ENCODE results near the gene SLC12A6. TPM values are rescaled to one million over a fixed set of nuclear protein-coding genes. Genes with fewer than 3 reads are reported as not detected.

SLC12A6 gene
- total RNA-seq, 4 donors from 2014 or later = 26.9 to 36.9 (median 32.6) TPM

- TF ChIP-seq, protein P1, sequence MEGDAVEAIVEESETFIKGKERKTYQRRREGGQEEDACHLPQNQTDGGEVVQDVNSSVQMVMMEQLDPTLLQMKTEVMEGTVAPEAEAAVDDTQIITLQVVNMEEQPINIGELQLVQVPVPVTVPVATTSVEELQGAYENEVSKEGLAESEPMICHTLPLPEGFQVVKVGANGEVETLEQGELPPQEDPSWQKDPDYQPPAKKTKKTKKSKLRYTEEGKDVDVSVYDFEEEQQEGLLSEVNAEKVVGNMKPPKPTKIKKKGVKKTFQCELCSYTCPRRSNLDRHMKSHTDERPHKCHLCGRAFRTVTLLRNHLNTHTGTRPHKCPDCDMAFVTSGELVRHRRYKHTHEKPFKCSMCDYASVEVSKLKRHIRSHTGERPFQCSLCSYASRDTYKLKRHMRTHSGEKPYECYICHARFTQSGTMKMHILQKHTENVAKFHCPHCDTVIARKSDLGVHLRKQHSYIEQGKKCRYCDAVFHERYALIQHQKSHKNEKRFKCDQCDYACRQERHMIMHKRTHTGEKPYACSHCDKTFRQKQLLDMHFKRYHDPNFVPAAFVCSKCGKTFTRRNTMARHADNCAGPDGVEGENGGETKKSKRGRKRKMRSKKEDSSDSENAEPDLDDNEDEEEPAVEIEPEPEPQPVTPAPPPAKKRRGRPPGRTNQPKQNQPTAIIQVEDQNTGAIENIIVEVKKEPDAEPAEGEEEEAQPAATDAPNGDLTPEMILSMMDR (IDR thresholded peaks at IDR 0.05) = no peak
- TF ChIP-seq POLR2A (IDR thresholded peaks at IDR 0.05) (no peak), EP300 (IDR thresholded peaks at IDR 0.05) (no peak)
- Histone ChIP-seq H3K27me3 (no peaks in the 10 kb centered on the region), H3K9me3 (no peaks in the 10 kb centered on the region), H3K27ac (no peak overlapping the region), H3K4me1 (peaks cover 0 to 2% (median 0%) of the 10 kb centered on the region in 4 donors), H3K4me3 (no peak overlapping the region), H3K36me3 (no peaks in the 10 kb centered on the region)
- WGBS, 2 donors = 95 to 97% methylated on average over 1 of the region's 1 CpG
- no peak for DNase-seq (ENCODE audit: low spot score in 2 of 2)
These were observed 55.2 kb downstream of the SLC12A6 start for GRCh38 chr15:34282384-34282783.

GRCh38 chr15:34280193-34280592 is 57.4 kb downstream of the SLC12A6 start:
- H3K4me3 ChIP-seq = no peak overlapping the region
- H3K36me3 ChIP-seq = no peaks in the 10 kb centered on the region
- no peaks in the 10 kb centered on the region for H3K9me3 ChIP-seq
- DNase-seq (ENCODE audit: low spot score in 2 of 2) = no peak
- peaks cover 0 to 2% (median 0%) of the 10 kb centered on the region in 4 donors for H3K4me1 ChIP-seq
- TF ChIP-seq EP300 (IDR thresholded peaks at IDR 0.05) (no peak), POLR2A (IDR thresholded peaks at IDR 0.05) (no peak)
- TF ChIP-seq, protein P1 (IDR thresholded peaks at IDR 0.05) = no peak
- no peak overlapping the region for H3K27ac ChIP-seq
- H3K27me3 ChIP-seq = no peaks in the 10 kb centered on the region
- WGBS, 2 donors = 94 to 96% methylated on average over 4 of the region's 4 CpGs

DNA sequence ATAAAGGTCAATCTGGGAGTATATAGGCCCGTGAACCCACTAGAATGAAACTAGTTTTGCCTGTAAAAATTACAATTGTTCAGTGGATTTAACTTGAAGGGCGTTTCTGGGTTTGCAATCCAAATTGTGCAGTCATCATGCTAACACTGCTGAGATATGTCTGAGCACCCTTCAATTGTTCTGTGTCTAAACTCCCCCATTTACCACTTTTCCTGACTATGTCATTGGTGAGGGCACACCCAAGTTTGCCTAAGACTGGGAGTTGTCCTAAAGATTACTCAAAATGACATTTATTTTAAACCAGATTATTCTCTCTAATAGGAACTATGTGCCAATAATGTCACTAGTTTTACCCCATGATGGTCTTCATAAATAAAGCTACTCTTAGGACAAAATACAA is 58.2 kb downstream of the SLC12A6 start:
- Histone ChIP-seq H3K4me3 (no peak overlapping the region), H3K9me3 (no peaks in the 10 kb centered on the region), H3K27ac (no peak overlapping the region), H3K4me1 (peaks cover 0 to 2% (median 0%) of the 10 kb centered on the region in 4 donors), H3K27me3 (no peaks in the 10 kb centered on the region), H3K36me3 (peaks cover 0 to 3% (median 0%) of the 10 kb centered on the region in 3 donors)
- 85 to 86% methylated on average over 2 of the region's 2 CpGs for WGBS, 2 donors
- TF ChIP-seq POLR2A (IDR thresholded peaks at IDR 0.05) (no peak), EP300 (IDR thresholded peaks at IDR 0.05) (no peak)
- TF ChIP-seq, protein P1 (IDR thresholded peaks at IDR 0.05) = no peak
- no peak for DNase-seq (ENCODE audit: low spot score in 2 of 2)

- Histone ChIP-seq H3K27me3 (no peaks in the 10 kb centered on the region), H3K36me3 (peaks cover 0 to 5% (median 0%) of the 10 kb centered on the region in 3 donors)
- 64% methylated on average over 1 of the region's 1 CpG for whole genome bisulfite sequencing, 2 donors
These were observed 61.9 kb downstream of the SLC12A6 start for GRCh38 chr15:34275721-34276120.

DNA sequence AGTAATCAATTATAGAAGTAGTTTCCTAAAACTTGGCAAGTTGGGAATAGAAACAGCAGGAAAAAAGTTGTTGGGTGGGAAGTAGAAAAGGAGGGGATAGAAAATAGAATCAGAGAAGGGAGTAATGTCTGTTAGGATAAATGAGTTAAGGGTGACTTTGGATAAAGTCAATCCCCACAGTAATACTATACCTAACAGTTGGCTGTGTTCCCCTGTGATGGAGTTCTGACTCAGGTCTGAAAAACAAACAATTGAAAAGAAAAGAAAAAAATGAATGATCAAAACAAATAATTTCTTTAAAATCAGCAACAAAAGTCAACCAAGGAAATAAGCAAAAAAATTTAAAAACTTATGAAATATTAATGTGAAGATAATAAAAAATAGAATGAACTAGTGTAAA is 62.4 kb downstream of the SLC12A6 start:
- no peaks in the 10 kb centered on the region for H3K27me3 ChIP-seq
- H3K4me1 ChIP-seq = peaks cover 0 to 2% (median 0%) of the 10 kb centered on the region in 4 donors
- H3K9me3 ChIP-seq = no peaks in the 10 kb centered on the region
- H3K4me3 ChIP-seq = no peak overlapping the region
- H3K36me3 ChIP-seq = peaks cover 0 to 5% (median 0%) of the 10 kb centered on the region in 3 donors
- no peak overlapping the region for H3K27ac ChIP-seq
- DNase-seq (ENCODE audit: low spot score in 2 of 2) = no peak
- TF ChIP-seq EP300 (IDR thresholded peaks at IDR 0.05) (no peak), POLR2A (IDR thresholded peaks at IDR 0.05) (no peak)
- TF ChIP-seq, protein P1 (IDR thresholded peaks at IDR 0.05) = no peak

More at GRCh38 chr15:34275721-34276120, 61.9 kb downstream of the SLC12A6 start:
- TF ChIP-seq, protein P1 (IDR thresholded peaks at IDR 0.05) = no peak
- no peak for TF ChIP-seq EP300 (IDR thresholded peaks at IDR 0.05)
- no peak for TF ChIP-seq POLR2A (IDR thresholded peaks at IDR 0.05)
- Histone ChIP-seq H3K9me3 (no peaks in the 10 kb centered on the region), H3K27ac (no peak overlapping the region), H3K4me3 (no peak overlapping the region), H3K4me1 (peaks cover 0 to 2% (median 0%) of the 10 kb centered on the region in 4 donors)
- DNase-seq (ENCODE audit: low spot score in 2 of 2) = no peak

Measured in tibial nerve (tissue), 4 donors.